ENCODE measurements around the gene CD200R1L. TPM values are rescaled to one million over a fixed set of nuclear protein-coding genes. Genes with fewer than 3 reads are reported as not detected.

The CD200R1L gene
- total and polyA plus RNA-seq, 8 donors: not detected

GRCh38 chr3:112786002-112786590 lies 60.6 kb downstream of the CD200R1L start:
- Histone ChIP-seq H3K9me3 (peaks cover 0 to 7% of the 10 kb centered on the region in 2 donors), H3K27me3 (no peaks in the 10 kb centered on the region), H3K36me3 (no peaks in the 10 kb centered on the region), H3K4me3 (no peak overlapping the region), H3K4me1 (peaks cover 0 to 5% of the 10 kb centered on the region in 2 donors), H3K27ac (no peak overlapping the region)
- DNase-seq (no peak), ATAC-seq (no peak)
- intact Hi-C loops (cut with DNase I): no loop called here
- no peak for TF ChIP-seq CTCF (IDR thresholded peaks at IDR 0.05)

- DNase-seq (no peak), ATAC-seq (no peak)
- Histone ChIP-seq H3K4me1 (peaks cover 0 to 5% of the 10 kb centered on the region in 2 donors), H3K4me3 (no peak overlapping the region), H3K27me3 (no peaks in the 10 kb centered on the region), H3K36me3 (no peaks in the 10 kb centered on the region), H3K9me3 (peaks cover 0 to 7% of the 10 kb centered on the region in 2 donors), H3K27ac (no peak overlapping the region)
- intact Hi-C loops (cut with DNase I): no loop called here
- TF ChIP-seq CTCF (IDR thresholded peaks at IDR 0.05): no peak
These were observed 61.2 kb downstream of the CD200R1L start for GRCh38 chr3:112785321-112786001.

- H3K36me3 ChIP-seq: no peaks in the 10 kb centered on the region
- intact Hi-C loops (cut with DNase I): no loop called here
- no peak for DNase-seq
- no peak for ATAC-seq
- no peak overlapping the region for H3K4me3 ChIP-seq
- TF ChIP-seq CTCF (IDR thresholded peaks at IDR 0.05): no peak
- H3K4me1 ChIP-seq: peaks cover 8 to 34% of the 10 kb centered on the region in 2 donors
- no peak overlapping the region for H3K27ac ChIP-seq
- peaks cover 0 to 3% of the 10 kb centered on the region in 2 donors for H3K9me3 ChIP-seq
- H3K27me3 ChIP-seq: no peaks in the 10 kb centered on the region
These were observed 64.2 kb downstream of the CD200R1L start for GRCh38 chr3:112782491-112782890.

- Histone ChIP-seq H3K4me3 (no peak overlapping the region), H3K27me3 (no peaks in the 10 kb centered on the region), H3K9me3 (no peaks in the 10 kb centered on the region), H3K4me1 (peaks cover 8 to 40% of the 10 kb centered on the region in 2 donors), H3K36me3 (no peaks in the 10 kb centered on the region), H3K27ac (no peak overlapping the region)
- intact Hi-C loops (cut with DNase I): no loop called here
- DNase-seq (no peak), ATAC-seq (no peak)
- TF ChIP-seq CTCF (IDR thresholded peaks at IDR 0.05): no peak
These were observed 65.1 kb downstream of the CD200R1L start for GRCh38 chr3:112781599-112781998.

GRCh38 chr3:112779558-112780480 lies 66.8 kb downstream of the CD200R1L start:
- H3K4me3 ChIP-seq: no peak overlapping the region
- intact Hi-C loops (cut with DNase I): no loop called here
- H3K27ac ChIP-seq: peak overlapping the region; percentile 7 to 21
- H3K36me3 ChIP-seq: no peaks in the 10 kb centered on the region
- peaks cover 8 to 55% of the 10 kb centered on the region in 2 donors for H3K4me1 ChIP-seq
- ATAC-seq (peak; percentile 54), DNase-seq (no peak)
- no peaks in the 10 kb centered on the region for H3K9me3 ChIP-seq
- no peaks in the 10 kb centered on the region for H3K27me3 ChIP-seq
- no peak for TF ChIP-seq CTCF (IDR thresholded peaks at IDR 0.05)

Measured in left lung (tissue), 10 donors.